ENCODE measurements around the gene S100PBP.
"Not testable (repeated sequence)": the region's sequence is repeated elsewhere in the genome, so short reads cannot be mapped to it uniquely, and the experiment has no call there.

S100PBP gene

DNA sequence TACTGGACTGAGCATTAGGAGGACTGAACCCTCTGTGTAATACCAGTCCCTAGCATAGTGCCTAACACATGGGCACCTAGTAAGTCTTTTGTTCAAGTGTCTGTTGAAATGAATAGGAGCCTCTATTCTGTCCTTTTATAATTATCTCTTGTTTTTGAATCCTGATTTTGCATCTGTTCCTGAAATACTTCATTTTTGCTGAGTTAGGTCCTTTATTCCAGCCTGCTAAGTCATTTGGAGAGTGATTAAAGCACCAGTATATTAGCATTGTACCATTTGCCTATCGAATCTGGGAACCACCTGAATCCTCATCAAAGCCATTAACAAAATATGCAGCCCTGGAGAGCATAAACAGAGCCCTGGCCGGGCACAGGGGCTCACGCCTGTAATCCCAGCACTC is 32.6 kb upstream of the S100PBP start:
- DNase-seq (ENCODE audit: low read depth) = no peak

DNA sequence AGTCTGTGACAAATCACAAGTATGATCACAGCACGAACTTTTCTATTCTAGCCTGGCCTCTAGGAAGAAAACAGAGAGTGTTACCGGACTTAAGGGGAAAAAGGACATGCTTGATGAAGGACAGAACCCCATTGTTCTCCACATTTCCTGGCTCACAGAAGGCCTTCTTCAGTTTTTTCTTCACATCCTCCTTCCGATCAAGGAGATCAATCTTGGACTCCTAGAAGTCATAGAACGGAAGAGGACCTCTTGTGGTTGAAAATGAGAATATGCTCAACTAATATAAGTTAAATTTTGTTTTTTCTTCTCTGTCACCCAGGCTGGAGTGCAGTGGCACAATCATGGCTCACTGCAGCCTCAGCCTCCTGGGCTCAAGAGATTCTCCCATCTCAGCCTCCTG is 30.6 kb upstream of the S100PBP start:
- no peak for DNase-seq (ENCODE audit: low read depth)

DNA sequence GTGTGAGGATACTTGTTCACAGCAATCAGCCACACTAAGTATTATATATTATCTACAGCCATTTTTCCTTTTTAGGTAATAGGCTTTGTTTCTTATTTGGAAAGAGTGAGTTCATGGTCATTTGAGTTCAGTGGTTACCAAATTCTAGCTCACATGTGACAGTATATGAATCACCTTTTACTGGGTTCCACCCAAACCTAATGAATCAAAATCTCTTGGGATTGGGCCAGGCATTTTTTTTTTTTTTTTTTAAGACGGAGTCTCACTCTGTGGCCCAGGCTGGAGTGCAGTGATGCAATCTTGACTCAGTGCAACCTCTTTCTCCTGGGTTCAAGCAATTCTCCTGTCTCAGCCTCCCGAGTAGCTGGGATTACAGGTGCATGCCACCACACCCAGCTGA is 28.1 kb upstream of the S100PBP start:
- DNase-seq (ENCODE audit: low read depth) = not testable (repeated sequence)

DNA sequence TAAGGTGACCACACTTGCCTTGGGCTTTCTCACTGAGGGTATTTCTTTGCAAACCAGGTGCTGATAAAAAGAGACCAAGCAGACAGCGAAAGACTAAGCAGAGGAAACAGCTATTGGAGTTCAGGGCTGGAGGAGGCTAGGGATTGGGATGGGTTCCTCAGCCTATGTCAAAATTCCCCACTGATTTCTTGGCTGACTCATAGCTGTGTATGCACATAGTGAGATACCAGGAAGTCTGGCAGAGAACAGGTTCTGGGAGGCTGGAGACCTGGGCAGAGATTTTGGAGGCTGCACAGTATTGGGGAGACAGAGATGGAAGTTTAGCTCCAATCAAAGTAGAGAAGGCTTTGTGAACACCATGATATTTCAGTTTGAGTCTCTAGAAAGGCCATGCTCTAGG is 25.6 kb upstream of the S100PBP start:
- DNase-seq (ENCODE audit: low read depth) = no peak

DNA sequence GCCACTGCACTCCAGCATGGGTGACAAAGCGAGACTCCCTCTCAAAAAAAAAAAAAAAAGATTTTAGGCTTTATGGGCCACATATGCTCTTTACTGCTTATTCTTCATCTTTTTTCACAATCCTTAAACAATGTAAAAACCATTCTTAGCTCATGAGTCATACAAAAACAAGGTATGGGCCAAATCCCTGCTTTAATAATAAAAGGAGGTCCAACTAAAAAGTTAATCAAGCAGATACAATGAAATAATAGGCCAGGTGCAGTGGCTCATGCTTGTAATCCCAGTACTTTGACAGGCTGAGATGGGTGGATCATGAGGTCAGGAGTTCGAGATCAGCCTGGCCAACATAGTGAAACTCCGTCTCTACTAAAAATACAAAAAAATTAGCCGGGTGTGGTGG is 21.7 kb upstream of the S100PBP start:
- DNase-seq (ENCODE audit: low read depth) = not testable (repeated sequence)

DNA sequence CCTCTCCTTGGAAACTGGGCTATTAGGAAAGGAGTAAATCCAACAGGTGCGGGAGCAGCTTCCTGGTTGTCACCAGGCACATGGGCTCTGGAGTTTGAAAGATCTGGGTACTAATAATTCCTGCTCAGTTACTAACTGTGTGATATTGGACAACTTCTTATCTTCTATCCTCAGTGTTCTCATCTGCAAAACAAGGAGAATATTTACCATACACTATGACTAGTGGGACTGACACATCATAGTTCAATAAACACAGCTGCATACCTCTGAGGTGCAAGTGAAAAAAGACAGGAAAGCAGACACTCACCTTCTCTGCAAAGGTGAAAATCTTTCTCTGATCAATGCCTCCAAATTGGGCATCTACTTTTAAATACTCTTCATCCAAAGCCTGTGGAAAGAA is 20.0 kb upstream of the S100PBP start:
- DNase-seq (ENCODE audit: low read depth) = no peak

DNA sequence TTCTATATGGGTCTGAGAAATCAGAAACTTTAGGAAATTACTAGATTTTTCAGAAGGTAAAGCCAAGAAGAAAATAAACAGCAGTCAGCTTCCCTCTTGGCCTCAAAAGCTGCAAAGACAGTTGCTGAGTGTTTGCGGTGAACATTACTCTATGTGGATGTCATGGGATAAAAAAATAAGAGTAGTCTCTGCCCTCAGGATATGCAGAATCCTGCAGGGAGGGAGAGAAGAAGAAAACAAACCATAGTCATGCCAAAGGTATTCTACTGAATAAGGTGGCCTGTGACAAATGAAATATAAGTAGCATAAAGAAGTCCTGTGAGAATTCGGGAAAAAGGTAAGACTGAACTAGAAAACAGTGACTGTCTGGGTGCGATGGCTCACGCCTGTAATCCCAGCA is 19.3 kb upstream of the S100PBP start:
- DNase-seq (ENCODE audit: low read depth) = no peak

DNA sequence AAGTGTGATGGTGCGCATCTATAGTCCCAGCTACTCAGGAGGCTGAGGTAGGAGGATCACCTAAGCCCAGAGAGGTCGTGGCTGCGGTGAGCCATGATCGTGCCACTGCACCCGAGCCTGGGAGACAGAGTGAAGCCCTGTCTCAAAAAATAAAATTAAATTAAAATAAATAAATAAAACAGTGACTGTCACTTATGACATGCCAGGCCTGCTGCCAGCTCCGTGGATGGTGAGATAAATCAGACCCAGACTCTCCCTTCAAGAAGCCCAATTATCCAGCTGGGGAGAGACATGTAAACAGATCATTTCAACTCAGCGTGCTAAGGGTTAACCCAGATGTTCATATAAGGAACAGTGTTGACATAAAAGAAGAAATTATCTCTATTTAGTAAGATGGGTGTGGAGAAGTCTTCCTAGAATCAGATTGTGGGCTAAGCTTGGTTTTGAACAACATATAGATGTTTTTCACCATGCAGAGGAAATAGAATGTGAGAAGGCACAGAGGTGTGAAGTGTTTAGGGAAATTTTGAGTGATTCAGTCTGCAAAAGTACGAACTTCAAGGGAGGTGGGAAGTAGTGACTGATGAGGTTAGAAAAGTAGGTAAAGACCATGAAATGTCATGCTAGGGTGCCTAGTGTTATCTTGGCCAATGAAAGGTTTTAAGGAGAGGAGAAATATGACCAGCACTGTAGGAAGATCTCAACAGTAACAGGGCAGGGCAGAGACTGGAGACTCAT is 18.6 kb upstream of the S100PBP start:
- DNase-seq (ENCODE audit: low read depth) = no peak

DNA sequence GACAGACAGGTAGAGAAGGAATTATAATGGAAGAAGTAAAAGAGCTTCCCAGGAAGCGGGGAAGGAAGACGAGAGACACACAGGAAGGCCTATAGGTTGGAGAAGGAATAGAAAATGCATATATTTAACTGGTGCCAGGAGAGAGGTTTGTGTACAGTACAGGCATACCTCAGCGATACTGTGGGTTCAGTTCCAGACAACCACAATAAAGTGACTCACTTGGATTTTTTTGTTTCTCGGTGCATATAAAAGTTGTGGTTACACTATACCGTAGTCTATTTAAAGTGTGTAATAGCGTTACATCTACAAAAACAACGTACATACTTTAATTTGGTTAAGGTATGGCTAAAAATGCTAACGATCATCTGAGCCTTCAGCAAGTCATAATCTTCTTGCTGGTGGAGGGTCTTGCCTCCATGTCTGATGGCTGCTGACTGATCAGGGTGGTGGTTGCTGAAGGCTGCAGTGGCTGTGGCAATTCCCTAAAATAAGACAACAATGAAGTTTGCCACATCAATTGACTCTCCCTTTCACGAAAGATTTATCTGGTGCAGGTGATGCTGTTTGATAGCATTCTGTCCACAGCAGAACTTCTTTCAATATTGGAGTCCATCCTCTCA is 16.2 kb upstream of the S100PBP start:
- DNase-seq (ENCODE audit: low read depth) = no peak

DNA sequence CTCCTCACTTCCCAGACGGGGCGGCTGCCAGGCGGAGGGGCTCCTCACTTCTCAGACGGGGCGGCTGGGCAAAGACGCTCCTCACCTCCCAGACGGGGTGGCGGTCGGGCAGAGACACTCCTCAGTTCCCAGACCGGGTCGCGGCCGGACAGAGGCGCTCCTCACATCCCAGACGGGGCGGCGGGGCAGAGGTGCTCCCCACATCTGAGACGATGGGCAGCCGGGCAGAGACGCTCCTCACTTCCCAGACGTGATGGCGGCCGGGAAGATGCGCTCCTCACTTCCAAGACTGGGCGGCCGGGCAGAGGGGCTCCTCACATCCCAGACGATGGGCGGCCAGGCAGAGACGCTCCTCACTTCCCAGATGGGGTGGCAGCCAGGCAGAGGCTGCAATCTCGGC is 13.0 kb upstream of the S100PBP start:
- not testable (repeated sequence) for DNase-seq (ENCODE audit: low read depth)

DNA sequence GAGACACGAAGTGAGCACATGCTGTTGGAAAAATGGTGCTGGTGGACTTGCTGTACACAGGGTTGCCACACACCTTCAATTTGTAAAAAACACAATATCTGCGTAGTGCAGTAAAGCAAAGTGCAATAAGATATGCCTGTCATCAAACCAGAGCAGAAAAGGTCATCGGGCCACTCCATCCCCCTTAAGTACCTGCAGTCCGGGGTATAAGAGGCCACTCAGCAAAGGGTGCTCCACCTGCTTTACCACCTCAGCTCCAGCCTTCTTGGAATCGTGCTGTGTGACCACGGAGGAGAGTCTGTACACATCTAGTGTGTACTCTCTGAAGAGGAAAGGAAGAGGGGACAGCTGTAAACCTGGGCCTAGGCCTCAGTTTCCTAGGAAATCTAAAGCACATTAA is 11.2 kb upstream of the S100PBP start:
- no peak for DNase-seq (ENCODE audit: low read depth)

DNA sequence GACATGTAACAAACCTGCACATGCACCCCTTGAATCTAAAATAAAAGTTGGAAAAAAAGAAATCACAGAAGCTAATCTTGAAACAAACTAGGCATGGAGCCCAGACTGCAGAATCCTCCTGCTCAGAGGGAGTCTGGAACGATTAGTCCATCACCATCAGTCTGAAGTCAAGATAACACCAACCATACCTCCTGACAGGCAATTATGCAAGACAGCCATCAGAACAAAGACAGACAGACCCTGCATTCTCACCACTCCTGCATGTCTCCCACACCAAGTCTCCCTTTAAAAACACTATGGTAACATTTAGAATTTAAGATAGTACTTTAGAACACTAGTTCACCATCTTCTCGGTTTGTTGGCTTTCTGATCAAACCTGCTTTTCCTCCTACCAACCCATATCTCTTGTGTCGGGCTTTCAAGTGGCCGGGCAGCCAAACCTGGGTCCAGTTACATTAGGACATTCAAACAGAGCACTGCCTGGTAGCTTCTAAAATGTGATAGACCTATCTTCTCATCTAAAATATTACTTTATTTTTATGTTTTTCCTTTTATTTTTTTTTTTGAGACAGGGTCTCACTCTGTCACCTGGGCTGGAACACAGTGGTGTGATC is 10.4 kb upstream of the S100PBP start:
- no peak for DNase-seq (ENCODE audit: low read depth)

DNA sequence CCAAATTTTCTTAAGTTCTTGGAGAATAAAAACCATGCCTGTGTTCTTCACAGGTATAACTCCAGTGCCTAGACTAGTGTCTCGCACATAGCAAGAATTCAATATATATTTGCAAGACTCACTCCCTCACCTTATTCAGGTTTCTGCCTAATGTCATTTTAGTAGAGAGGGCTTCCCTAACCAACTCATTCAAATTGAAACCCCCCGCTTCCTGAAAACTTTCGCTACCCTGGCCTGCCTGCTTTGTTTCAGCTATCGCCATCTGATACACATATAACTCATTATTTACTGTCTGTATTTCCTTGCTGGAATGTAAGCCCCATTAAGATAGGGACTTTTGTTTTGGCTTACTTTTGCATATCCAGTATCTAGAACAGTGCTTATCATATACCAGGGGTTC is 8.9 kb upstream of the S100PBP start:
- DNase-seq (ENCODE audit: low read depth) = no peak

DNA sequence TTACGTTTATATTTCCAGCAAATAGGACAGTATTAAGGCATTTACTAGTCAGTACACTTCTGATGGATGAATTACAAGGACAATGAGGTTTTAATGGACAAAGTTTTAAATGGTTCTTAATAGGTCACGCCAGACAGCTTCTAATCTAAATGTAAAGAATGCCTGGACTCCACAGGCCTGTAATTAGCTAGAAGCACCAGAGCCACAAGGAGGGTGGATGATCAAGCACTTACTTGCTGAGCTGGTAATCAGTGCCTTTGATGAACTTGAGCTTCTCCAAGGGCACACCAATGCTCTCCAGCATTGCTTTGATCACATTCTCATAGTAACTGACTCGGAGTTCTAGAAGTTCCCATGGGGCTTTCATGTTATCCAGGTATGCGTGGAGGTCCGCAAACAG is 7.1 kb upstream of the S100PBP start:
- no peak for DNase-seq (ENCODE audit: low read depth)

DNA sequence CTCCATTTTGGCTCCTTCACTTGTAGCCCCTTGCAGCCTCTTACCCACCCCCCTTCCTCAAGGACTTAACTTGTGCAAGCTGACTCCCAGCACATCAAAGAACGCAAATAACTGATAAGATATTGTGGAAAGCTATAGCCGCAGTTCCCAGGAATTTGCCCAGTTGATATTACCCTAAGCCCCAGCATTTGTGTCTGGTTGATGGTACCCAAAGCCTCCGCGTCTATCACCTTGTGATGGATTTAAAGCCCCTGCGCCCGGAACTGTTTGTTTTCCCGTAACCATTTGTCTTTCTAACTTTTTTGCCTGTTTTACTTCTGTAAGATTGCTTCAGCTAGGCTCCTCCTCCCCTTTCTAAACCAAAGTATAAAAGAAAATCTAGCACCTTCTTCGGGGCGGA is 6.2 kb upstream of the S100PBP start:
- DNase-seq (ENCODE audit: low read depth) = no peak

DNA sequence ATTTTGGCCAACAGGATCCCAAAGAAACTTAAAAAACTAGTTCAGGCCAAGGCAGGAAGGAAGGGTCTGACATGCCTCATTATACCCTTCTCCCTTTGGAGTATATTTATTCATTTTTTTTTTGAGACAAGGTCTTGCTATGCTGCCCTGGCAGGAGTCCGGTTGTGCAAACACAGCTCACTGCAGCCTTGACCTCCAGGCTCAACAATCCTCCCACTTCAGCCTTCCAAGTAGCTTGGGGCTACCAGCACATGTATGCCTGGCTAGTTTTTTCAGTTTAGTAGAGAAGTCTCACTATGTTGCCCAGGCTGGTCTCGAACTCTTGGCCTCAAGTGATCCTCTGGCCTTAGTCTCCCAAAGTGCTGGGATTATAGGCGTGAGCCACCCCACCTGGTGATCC is 5.5 kb upstream of the S100PBP start:
- no peak for DNase-seq (ENCODE audit: low read depth)

DNA sequence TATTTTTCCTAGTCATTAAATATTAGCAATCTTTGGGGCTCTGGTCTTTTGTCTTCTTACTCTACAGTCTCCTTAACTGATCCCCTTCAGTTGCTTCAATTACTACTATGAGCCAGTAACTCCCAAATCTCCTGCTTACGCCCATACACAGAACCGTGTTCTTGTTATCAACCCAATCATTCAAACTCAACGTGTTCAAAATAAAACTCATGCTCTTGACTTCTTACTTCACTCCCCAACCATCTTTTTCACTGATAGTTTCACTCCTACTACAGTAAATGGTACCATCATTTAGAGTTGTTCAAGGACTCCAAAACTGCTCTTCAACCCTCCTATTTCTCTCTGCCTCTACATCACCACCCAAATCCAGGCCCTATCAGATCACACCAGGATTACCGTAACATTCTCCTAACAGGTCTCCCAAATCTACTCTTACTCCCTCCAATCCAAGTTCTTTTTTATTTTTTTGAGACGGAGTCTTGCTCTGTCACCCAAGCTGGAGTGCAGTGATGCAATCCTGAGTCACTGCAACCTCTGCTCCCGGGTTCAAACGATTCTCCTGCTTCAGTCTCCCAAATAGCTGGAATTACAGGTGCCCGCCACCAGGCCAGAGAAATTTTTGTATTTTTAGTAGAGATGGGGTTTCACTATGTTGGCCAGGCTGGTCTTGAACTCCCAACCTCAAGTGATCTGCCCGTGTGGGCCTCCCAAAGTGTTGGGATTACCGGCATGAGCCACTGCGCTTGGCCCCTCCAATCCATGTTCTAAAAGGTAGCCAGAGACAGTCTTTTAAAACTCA is 3.3 kb upstream of the S100PBP start:
- no peak for DNase-seq (ENCODE audit: low read depth)

DNA sequence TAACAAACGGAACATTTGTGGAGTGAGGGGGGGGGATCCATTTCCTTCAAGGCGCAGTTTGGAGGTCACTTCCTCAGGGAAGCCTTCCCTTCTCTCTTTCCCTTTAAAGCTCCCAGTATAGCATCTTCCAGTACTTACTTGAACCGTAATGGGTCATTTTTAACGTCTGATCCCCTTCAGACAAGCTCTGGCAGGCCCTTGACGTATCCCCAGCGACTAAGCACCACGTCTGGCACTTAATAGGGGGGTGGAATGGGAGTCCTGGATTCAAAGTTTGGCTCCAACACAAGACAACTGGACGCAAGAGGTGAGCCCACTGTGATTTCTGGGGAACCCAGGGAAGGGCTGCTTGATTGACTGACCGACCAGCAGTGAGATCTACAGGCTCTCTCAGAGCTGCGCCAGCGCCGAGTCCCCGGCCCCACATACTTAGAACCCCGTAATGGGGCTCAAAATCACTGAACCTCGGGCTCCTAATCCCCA is 736 bp upstream of the S100PBP start:
- DNase-seq (ENCODE audit: low read depth) = no peak

DNA sequence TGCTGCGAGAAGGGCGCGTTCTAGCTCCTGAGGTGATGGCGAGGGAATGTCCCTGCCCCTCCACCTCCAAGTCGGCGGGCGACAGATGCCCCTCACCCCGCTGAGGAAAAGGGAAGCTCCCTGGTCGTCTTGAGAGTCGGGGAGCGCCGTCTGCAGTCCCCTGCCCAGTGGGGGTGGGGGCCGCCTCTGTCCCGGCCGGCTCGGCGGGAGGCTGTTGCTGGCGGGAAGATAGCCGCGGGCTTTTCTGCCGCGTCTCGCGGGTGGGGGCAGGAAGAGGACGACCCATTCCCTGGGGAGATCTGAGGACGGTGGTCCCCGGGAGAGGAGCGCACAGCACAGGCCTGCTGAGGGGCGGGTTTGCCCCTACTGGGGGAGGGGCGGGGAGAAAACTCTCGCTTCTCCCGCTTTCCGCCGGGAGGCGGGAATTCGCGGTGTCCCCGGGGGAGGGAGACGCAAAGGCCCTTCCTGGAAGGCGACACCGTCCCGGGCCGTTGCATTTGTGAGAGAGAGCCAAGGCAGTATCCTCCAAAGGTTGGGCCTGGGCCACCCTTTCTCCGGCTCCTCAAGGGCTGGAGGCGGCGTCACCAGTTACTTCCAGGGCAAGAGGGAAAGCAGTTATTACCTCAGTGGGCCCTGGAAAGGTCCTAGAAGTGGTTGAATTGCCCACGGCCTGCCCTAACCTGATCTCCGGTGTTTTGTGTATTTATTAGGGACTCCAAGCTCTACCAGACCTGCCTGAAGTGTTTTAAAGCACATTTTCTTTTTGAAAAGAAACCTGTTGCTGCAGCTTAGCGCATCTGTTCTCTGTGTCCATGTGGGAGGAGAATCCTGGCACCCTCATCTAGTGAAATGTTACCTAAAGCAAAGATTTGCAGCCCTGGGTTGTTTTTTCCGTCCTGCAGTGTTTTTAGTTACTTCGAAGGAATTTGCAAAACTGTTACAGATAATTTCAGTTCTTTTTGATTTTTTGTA is 648 bp downstream of the S100PBP start:
- DNase-seq (ENCODE audit: low read depth) = no peak

DNA sequence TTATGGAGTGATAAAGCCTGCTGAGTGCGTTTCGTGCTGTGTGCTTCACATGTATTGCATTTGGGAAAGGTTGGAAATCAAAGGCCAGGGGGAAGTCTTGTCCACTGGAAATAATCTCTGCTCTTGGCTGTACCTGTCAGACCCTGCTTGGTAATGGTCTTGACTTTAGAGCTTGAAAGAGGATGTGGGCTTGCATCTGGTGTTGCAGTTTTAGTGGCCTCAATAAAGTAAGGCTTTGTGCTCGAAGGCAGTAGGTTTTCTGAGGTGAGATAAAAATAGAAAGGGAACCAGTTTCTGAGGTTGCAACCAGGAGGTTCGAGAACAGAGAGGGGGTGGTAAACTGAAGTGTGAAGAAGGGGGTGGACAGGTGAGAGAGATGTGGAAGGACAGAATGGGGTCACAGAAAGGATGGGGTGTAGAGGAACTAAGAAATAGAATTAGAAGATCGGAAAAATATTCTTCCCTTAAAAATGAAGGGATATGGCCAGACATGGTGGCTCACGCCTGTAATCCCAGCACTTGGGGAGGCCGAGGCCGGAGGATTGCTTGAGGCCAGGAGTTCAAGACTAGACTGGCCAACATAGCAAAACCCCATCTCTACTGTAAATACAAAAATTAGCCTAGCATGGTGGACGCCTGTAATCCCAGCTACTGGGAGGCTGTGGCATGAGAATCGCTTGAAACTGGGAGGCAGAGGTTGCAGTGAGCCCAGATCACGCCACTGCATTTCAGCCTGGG is 1.5 kb downstream of the S100PBP start:
- no peak for DNase-seq (ENCODE audit: low read depth)

DNA sequence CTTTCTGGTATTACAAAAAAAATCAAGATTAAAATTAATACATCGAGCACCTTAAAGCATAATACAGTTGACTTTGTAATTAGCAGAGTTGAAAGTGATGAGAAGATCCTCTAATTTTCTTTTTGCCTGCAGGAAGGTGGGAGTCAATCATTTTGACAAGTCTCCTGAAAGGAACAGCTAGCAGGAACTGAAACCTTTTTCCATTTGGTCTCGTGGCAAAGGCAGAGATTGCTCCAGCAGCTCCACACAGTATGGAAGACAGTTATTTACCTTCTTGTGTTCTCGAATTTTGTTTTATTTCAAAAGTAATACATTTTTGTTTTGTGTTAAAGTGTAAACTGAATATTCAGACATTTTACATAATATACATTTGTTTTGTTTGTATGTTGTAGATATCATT is 7.7 kb downstream of the S100PBP start:
- DNase-seq (ENCODE audit: low read depth) = no peak

Measured in stimulated activated CD8-positive, alpha-beta memory T cell treated with anti-CD3 and anti-CD28 coated beads, Interleukin-12 subunit alpha, Interleukin-12 subunit beta, amount 100 ng/mL, for 1 hour (primary cell).